ENCODE measurements around the gene PRKRIP1.

Gene PRKRIP1

DNA sequence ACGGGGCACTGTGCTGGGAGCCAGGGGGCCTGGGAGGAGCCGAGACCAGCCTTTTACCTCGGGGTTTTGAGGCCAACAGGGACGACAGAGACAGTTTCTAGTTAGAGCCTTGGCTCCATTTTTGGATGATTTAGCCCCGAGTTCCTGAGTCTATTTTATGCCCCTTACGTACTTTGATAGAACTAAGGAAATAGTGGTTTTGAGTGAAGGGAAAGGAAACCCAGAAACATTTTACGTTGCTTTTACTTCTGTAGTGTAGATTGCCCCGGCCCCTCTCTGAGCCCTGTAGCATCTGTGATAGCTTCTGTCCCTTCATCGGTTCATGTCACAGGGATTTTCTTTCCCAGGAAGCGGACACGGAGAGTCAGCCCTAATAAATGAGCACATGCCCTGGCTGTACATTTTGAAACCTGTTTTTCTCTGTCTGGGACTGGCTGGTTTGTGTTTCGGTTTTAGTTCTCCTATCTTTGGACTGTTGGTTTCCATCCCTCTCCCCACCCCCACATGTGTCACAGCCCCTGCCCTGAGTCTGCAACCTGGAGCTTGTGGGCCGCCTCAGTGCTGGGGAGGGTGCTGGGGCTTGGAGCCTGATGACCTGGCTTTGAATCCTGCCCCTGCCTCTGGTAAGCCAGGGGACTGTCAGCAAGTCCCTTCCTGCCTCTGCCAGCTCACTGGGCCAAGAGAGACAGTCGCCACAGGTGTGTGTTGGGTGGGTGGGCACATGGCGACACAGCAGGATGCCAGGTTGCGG is 30.3 kb downstream of the PRKRIP1 start:
- DNase-seq (ENCODE audit: low read depth): no peak
- no peak overlapping the region for H3K4me3 ChIP-seq (ENCODE audit: low read length)
- TF ChIP-seq, protein P1, sequence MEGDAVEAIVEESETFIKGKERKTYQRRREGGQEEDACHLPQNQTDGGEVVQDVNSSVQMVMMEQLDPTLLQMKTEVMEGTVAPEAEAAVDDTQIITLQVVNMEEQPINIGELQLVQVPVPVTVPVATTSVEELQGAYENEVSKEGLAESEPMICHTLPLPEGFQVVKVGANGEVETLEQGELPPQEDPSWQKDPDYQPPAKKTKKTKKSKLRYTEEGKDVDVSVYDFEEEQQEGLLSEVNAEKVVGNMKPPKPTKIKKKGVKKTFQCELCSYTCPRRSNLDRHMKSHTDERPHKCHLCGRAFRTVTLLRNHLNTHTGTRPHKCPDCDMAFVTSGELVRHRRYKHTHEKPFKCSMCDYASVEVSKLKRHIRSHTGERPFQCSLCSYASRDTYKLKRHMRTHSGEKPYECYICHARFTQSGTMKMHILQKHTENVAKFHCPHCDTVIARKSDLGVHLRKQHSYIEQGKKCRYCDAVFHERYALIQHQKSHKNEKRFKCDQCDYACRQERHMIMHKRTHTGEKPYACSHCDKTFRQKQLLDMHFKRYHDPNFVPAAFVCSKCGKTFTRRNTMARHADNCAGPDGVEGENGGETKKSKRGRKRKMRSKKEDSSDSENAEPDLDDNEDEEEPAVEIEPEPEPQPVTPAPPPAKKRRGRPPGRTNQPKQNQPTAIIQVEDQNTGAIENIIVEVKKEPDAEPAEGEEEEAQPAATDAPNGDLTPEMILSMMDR (IDR thresholded peaks at IDR 0.05; ENCODE audit: insufficient read depth, low read depth, low read length, missing control alignments): no peak

DNA sequence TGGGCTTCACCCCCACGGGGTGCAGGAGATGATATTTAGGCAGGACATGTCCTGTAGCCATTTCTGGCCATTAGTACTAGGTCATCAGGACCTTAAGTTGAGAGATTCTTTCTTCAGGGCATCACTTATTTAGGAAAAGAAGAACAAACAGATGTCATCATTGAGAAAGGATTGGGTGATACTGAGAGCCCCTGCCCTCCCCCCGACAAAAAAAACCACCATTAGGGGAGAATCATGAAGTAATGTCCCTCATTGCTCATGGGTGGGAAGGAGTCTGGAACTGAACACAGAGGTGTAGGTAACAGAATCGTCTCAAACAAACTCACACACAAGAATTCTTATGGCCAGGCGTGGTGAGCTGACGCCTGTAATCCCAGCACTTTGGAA is 30.8 kb downstream of the PRKRIP1 start:
- TF ChIP-seq, protein P1 (IDR thresholded peaks at IDR 0.05; ENCODE audit: insufficient read depth, low read depth, low read length, missing control alignments): no peak
- H3K4me3 ChIP-seq (ENCODE audit: low read length): no peak overlapping the region
- no peak for DNase-seq (ENCODE audit: low read depth)

DNA sequence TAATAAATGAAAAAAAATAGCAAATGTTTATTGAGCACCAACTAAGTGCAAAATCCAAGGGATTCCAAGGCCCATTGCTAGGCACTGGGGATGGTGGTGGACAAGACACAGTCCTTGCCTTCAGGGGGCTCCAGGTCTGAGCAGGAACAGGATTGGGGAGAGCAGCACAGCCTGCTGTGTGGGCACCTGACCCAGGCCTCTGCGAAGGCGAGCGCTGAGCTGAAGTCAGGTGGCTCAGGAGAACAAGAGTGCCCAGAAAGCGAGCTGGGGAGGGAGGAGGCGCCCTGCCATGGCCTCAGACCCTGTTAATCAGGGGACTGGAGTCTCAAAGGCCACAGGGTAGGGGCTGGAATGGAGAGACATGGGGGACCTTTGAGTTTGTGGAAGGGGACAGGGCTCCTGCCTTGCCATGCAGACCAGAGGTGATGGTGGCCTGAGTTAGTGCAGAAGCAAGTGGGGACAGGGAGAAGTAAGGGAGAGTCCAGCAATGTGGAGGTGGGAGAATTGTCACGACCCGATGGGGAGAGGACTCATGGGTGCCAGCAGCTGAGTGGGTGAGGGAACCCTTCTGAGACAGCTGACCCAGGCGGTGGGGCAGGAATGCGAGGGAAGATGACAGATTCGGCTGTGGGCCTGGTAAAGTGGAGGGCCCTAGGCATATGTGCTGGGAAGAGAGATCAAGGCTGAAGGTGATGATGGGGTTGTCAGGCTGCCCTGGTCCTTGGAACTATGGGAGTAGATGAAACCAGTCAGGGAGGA is 33.2 kb downstream of the PRKRIP1 start:
- H3K4me3 ChIP-seq (ENCODE audit: low read length): no peak overlapping the region
- no peak for DNase-seq (ENCODE audit: low read depth)
- TF ChIP-seq, protein P1 (IDR thresholded peaks at IDR 0.05; ENCODE audit: insufficient read depth, low read depth, low read length, missing control alignments): no peak

DNA sequence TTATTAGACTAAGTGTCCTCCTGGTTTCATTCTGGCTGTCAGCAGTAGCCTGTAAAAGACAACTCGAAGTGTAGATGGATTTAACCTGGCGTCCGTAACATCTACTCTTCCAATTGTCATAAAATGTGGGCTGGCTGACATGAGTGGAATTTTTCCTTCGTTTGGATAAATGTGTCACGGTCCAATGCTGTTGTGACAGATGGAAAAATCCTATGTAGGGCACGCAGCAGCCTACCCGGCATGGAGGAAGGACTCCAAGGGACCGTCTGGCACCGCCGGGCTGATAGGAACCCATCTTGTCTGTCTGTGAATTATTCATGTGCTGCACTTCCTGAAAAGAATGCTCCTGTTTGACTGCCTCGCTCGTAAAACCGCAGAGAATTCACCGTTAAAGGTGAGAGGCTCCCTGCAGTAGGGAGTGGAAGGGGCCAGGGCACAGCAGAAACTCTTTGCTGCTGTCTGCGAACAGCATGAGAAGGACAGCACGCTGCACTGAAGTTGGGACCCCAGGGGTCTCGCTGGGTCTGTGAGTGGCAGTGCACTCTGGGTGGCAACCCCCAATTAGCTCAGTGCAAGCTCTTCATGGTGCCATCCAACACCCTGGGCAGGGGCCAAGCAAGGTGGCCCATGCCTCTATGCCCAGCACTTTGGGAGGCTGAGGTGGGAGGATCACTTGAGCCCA is 35.6 kb downstream of the PRKRIP1 start:
- TF ChIP-seq, protein P1 (IDR thresholded peaks at IDR 0.05; ENCODE audit: insufficient read depth, low read depth, low read length, missing control alignments): no peak
- peak; percentile 28 for DNase-seq (ENCODE audit: low read depth)
- no peak overlapping the region for H3K4me3 ChIP-seq (ENCODE audit: low read length)

DNA sequence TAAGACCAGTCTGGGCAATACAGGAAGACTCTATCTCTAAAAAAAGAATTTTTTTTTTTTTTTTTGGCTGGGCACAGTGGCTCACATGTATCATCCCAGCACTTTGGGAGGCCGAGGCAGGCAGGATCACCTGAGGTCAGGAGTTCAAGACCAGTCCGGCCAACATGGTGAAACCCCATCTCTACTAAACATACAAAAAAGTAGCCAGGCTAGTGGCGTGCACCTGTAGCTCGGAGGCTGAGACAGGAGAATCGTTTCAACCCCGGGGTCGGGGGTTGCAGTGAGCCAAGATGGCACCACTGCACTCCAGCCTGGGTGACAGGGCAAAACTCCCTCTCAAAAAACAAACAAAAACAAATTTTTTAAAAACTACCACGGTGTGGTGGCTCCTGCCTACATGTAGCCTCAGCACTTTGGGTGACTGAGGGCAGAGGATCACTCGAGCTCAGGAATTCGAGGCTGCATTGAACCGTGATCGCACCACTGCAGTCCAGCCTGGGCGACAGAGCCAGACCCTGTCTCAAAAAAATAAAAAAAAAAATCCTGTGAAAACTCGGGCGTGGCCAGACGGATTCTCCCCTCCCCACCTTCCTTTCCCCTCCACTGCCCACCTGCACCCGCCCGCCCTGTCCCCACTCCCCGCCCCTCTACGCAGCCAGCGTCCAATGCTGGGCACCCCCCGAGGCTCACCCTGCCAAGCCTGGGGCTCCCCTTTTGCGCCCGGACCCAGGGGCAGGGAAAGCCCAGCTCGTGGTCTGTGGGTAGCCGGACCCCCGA is 36.5 kb downstream of the PRKRIP1 start:
- TF ChIP-seq, protein P1 (IDR thresholded peaks at IDR 0.05; ENCODE audit: insufficient read depth, low read depth, low read length, missing control alignments): no peak
- DNase-seq (ENCODE audit: low read depth): no peak
- H3K4me3 ChIP-seq (ENCODE audit: low read length): peak overlapping the region; percentile 44

DNA sequence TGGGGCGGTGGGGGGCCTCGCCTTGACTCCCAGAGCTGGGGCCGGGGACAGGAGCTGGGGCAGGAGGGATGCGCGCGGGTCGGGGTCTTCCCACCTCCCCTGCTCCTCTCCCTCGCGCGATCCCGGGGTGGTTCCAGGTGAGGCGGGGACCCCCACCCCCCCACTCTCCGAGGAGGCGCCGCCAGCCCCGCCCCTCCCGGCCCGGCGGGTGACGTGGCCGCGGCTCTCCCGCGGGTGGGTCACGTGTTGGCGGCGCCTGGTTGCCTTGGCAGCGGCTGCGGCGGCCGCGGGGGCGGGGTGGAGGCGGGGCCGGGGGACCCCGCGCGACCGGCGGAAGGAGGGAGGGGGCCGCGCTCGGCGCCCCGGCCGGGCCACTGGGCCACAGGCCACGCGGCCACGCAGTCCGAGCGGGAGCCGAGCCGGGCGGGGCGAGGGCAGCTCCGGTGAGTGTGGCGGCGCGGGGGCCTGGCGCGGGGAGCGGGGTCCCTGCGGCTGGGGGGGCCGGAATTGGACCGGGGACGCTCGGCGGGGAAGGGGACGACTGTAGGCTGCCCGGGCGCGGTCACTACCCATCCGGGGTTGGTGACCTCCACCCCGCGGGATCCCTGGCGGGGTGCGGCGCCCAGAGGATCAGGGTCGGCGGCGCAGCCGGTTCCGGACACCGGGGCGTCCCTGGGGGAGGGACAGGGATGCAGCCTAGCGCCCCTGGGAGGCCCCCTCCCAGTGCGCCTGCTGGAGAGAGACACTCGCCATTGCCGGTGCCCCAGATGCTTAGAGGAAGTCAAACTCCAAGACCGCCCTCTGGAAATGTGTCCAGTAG is 37.3 kb downstream of the PRKRIP1 start, which contains the start of gene ORAI2:
TSS of gene ORAI2 (plus strand) at position 357 of the 820 bp plus-strand sequence. CDS start 5,382 bp downstream, outside the sequence.
- TF ChIP-seq, protein P1 (IDR thresholded peaks at IDR 0.05; ENCODE audit: insufficient read depth, low read depth, low read length, missing control alignments): no peak
- H3K4me3 ChIP-seq (ENCODE audit: low read length): peak within 1 kb of the TSS; percentile 44
- DNase-seq (ENCODE audit: low read depth): peak; percentile 54

All from epithelial cell of esophagus (primary cell).